A549 (cell line): ENCODE measurements around the gene USP15. TPM values are rescaled to one million over a fixed set of nuclear protein-coding genes. Genes with fewer than 3 reads are reported as not detected.

Source experiments
- ATAC-seq, 2 experiments: fragments of 200-7000 bp in 1 of 2; fragments of >200 bp in 1 of 2; cut with Nextera tagmentation in 1 of 2; cut with Tn5 transposase in 1 of 2; 3 replicates each; pipeline versions ENCODE4 v1.8.0 to v1.9.1; 2018 to 2020; ENCODE audit warnings: mild to moderate bottlenecking in 1 of 2, moderate library complexity in 1 of 2
- CTCF ChIA-PET: fragments of 300-600 bp; sonication (Branson Sonifier 250); formaldehyde crosslinking; extraction: SDS; loops from one replicate; lab custom pipeline; 2021; ENCODE audit warnings: antibody characterized with exemption, inconsistent platforms; lab: Yijun Ruan, JAX
- POLR2A ChIA-PET: fragments of 350-600 bp; formaldehyde crosslinking; extraction: SDS; loops from one replicate; lab custom pipeline; 2021; ENCODE audit warnings: antibody characterized with exemption, inconsistent platforms; lab: Yijun Ruan, JAX
- DNase-seq, 2 experiments: peaks; one replicate each; pipeline versions ENCODE4 v3.0.0 to v3.0.0-alpha.2; 2011 to 2016; ENCODE audit warnings: low read depth in 1 of 2, low spot score in 1 of 2
- FAIRE-seq: peaks from 2 replicates; lab custom pipeline; 2011; peaks lifted over from hg19 to GRCh38; lab: Jason Lieb, UNC
- H3K27ac ChIP-seq, 2 experiments: fragments of >200 bp; sonication (Bioruptor Twin); formaldehyde crosslinking; 3 replicates each; pipeline ENCODE4 v1.5.1; 2016 to 2017
- H3K4me1 ChIP-seq: fragments of >200 bp; sonication (Bioruptor Twin); formaldehyde crosslinking; 3 replicates; pipeline ENCODE4 v1.6.1; 2016
- H3K4me2 ChIP-seq: fragments of >200 bp; sonication (Bioruptor Twin); formaldehyde crosslinking; 3 replicates; pipeline ENCODE4 v1.6.1; 2016
- H3K4me3 ChIP-seq: fragments of >200 bp; sonication (Bioruptor Twin); formaldehyde crosslinking; 3 replicates; pipeline ENCODE4 v1.5.1; 2016
- H3K9me3 ChIP-seq: fragments of >200 bp; sonication (Bioruptor Twin); formaldehyde crosslinking; 3 replicates; pipeline ENCODE4 v1.6.1; 2016
- CHD2 ChIP-seq: fragments of 150-350 bp; IDR thresholded peaks from 2 replicates; pipeline ENCODE4 v1.6.1; 2014; ENCODE audit warnings: low read length; ENCODE audit not compliant: partially characterized antibody
- CHD4 ChIP-seq: fragments of 200-600 bp; sonication (generic); IDR thresholded peaks from 2 replicates; pipeline ENCODE4 v1.6.1; 2016; ENCODE audit warnings: antibody characterized with exemption, mild to moderate bottlenecking, borderline replicate concordance
- EHMT2 ChIP-seq: fragments of 200-600 bp; sonication (generic); IDR thresholded peaks from 2 replicates; pipeline ENCODE4 v1.6.1; 2016; ENCODE audit warnings: antibody characterized with exemption, low read depth, mild to moderate bottlenecking, moderate library complexity
- ELK1 ChIP-seq: fragments of 150-350 bp; IDR thresholded peaks from 2 replicates; pipeline ENCODE4 v1.6.1; 2014; ENCODE audit warnings: low read depth, mild to moderate bottlenecking, low read length
- EP300 ChIP-seq, 2 experiments: fragments of >200 bp; sonication (Bioruptor Twin); formaldehyde crosslinking; IDR thresholded peaks; 2 replicates in 1 of 2; 3 replicates in 1 of 2; pipeline ENCODE4 v1.6.1; 2016 to 2017
- ESRRA ChIP-seq: fragments of 150-350 bp; IDR thresholded peaks from 2 replicates; pipeline ENCODE4 v1.6.1; 2014; ENCODE audit warnings: mild to moderate bottlenecking, low read length, borderline replicate concordance
- HDAC2 ChIP-seq: fragments of 200-600 bp; sonication (generic); IDR thresholded peaks from 2 replicates; pipeline ENCODE4 v1.6.1; 2016
- HMGXB4 ChIP-seq: fragments of 250-450 bp; sonication (Bioruptor Pico); IDR thresholded peaks from 2 replicates; pipeline ENCODE4 v1.5.0; 2021; ENCODE audit warnings: mild to moderate bottlenecking, moderate library complexity, borderline replicate concordance
- JUN ChIP-seq, 2 experiments: fragments of >200 bp; sonication (Bioruptor Twin); formaldehyde crosslinking; IDR thresholded peaks; 2 replicates in 1 of 2; 3 replicates in 1 of 2; pipeline ENCODE4 v1.6.1; 2016 to 2017
- JUNB ChIP-seq: fragments of >200 bp; sonication (Bioruptor Twin); formaldehyde crosslinking; IDR thresholded peaks from 2 replicates; pipeline ENCODE4 v1.6.1; 2016
- MAX ChIP-seq: IDR thresholded peaks from 2 replicates; pipeline ENCODE4 v1.6.1; 2012
- MYC ChIP-seq: IDR thresholded peaks from 2 replicates; pipeline ENCODE4 v1.6.1; 2012; ENCODE audit warnings: mild to moderate bottlenecking, inconsistent platforms, low read length, improper control_type of control experiment, borderline replicate concordance
- NFE2L2 ChIP-seq: fragments of 150-350 bp; conservative IDR thresholded peaks from 2 replicates; pipeline ENCODE4 v1.6.1; 2014; ENCODE audit warnings: low read length
- PHF8 ChIP-seq: fragments of 200-600 bp; sonication (generic); IDR thresholded peaks from 2 replicates; pipeline ENCODE4 v1.6.1; 2016; ENCODE audit warnings: low read depth, mild to moderate bottlenecking, antibody characterized with exemption, moderate library complexity, borderline replicate concordance
- POLR2A ChIP-seq: IDR thresholded peaks from 2 replicates; pipeline ENCODE4 v1.6.1; 2012; ENCODE audit warnings: mild to moderate bottlenecking, low read length
- RAD21 ChIP-seq, 2 experiments: fragments of >200 bp in 1 of 2; sonication (Bioruptor Twin) in 1 of 2; formaldehyde crosslinking in 1 of 2; IDR thresholded peaks in 1 of 2; conservative IDR thresholded peaks in 1 of 2; 2 replicates in 1 of 2; 3 replicates in 1 of 2; pipeline ENCODE4 v1.6.1; 2012 to 2018; ENCODE audit warnings: inconsistent platforms in 1 of 2
- RNF2 ChIP-seq: fragments of 200-600 bp; sonication (generic); IDR thresholded peaks from 2 replicates; pipeline ENCODE4 v1.6.1; 2016; ENCODE audit warnings: low read depth, mild to moderate bottlenecking, antibody characterized with exemption, moderate library complexity, borderline replicate concordance
- SMC3 ChIP-seq: fragments of >200 bp; sonication (Bioruptor Twin); formaldehyde crosslinking; IDR thresholded peaks from 3 replicates; pipeline ENCODE4 v1.6.1; 2018; ENCODE audit warnings: inconsistent platforms
- ZNF302 ChIP-seq: fragments of 250-450 bp; sonication (Bioruptor Pico); IDR thresholded peaks from 2 replicates; pipeline ENCODE4 v1.9.0; 2021; ENCODE audit warnings: inconsistent platforms, mild to moderate bottlenecking, moderate library complexity
- WGBS: methylation state at CpG from one replicate; pipeline ENCODE4 v1.1.6; 2017; ENCODE audit errors: missing lambda C conversion rate; 5-methylcytosine and 5-hydroxymethylcytosine counted together
- polyA plus RNA-seq, 4 experiments: library from polyadenylated mRNA; depleted of rRNA in 3 of 4; stranded (reverse); fragments of >200 nt; fragmentation: RNase III in 1 of 4; extraction: RNeasy Plus Mini Kit Qiagen cat#74134 plus additional on column Dnase treatment in 1 of 4; gene quantifications; 2 replicates in 3 of 4; 3 replicates in 1 of 4; pipeline ENCODE4 v1.2.3, GENCODE V29; 2011 to 2017
- TF ChIP-seq, protein P1 (sequence below): fragments of >200 bp; sonication (Bioruptor Twin); formaldehyde crosslinking; IDR thresholded peaks from 3 replicates; pipeline ENCODE4 v1.5.1; 2016
- TF ChIP-seq, protein P2 (sequence below): fragments of 450-650 bp; IDR thresholded peaks from 2 replicates; pipeline ENCODE4 v1.6.1; 2014; ENCODE audit warnings: antibody characterized with exemption

Gene USP15
- polyA plus RNA-seq, 2 of the 4 experiments (the other 2 are of a cell fraction) = 30.4 to 67.6 TPM

GRCh38 chr12:62259631-62259992 is 592 bp upstream of the USP15 start:
- ChIA-PET CTCF (interaction anchor here (0.6 to 1.8 kb wide), 11 partner anchors 8 to 176 kb away, joined by 3 to 10 read pairs (median 5); no protein-coding TSS in a partner anchor), POLR2A (interaction anchor here (0.6 to 1.4 kb wide), 7 partner anchors 14 to 675 kb away, joined by 3 to 7 read pairs (median 3); partner anchors contain the start of gene PPM1H)
- Histone ChIP-seq H3K4me1 (peaks cover 23% of the 10 kb centered on the region; the same call in 2 of the 3 replicates), H3K4me2 (peak overlapping the region; percentile 75), H3K27ac (peak overlapping the region; percentile 90 to 93), H3K9me3 (no peaks in the 10 kb centered on the region), H3K4me3 (peak overlapping the region; percentile 74)
- ATAC-seq = peak; percentile 61 to 67
- FAIRE-seq = no peak
- WGBS = 2% methylated on average over 15 of the region's 15 CpGs
- TF ChIP-seq EHMT2 (no peak), POLR2A (no peak), ESRRA (no peak), EP300 (IDR thresholded peaks at IDR 0.05) (no peak), RNF2 (no peak), PHF8 (no peak; the same call in 1 of the 2 replicates), CHD2 (no peak), SMC3 (no peak), ELK1 (no peak), JUN (IDR thresholded peaks at IDR 0.05) (no peak), JUNB (no peak), ZNF302 (CRISPR knock-in tag) (no peak), CHD4 (no peak), HDAC2 (no peak), NFE2L2 (no peak)
- TF ChIP-seq, protein P1, sequence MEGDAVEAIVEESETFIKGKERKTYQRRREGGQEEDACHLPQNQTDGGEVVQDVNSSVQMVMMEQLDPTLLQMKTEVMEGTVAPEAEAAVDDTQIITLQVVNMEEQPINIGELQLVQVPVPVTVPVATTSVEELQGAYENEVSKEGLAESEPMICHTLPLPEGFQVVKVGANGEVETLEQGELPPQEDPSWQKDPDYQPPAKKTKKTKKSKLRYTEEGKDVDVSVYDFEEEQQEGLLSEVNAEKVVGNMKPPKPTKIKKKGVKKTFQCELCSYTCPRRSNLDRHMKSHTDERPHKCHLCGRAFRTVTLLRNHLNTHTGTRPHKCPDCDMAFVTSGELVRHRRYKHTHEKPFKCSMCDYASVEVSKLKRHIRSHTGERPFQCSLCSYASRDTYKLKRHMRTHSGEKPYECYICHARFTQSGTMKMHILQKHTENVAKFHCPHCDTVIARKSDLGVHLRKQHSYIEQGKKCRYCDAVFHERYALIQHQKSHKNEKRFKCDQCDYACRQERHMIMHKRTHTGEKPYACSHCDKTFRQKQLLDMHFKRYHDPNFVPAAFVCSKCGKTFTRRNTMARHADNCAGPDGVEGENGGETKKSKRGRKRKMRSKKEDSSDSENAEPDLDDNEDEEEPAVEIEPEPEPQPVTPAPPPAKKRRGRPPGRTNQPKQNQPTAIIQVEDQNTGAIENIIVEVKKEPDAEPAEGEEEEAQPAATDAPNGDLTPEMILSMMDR = no peak
- DNase-seq = no peak

GRCh38 chr12:62260733-62261683 is 804 bp downstream of the USP15 start:
- 0 out of 2 replicates have a peak, but pooled peaks have one; percentile 61 for TF ChIP-seq MYC
- peak; percentile 64; the same call in 1 of the 2 replicates for TF ChIP-seq MAX
- TF ChIP-seq EHMT2 = no peak
- TF ChIP-seq, protein P2, sequence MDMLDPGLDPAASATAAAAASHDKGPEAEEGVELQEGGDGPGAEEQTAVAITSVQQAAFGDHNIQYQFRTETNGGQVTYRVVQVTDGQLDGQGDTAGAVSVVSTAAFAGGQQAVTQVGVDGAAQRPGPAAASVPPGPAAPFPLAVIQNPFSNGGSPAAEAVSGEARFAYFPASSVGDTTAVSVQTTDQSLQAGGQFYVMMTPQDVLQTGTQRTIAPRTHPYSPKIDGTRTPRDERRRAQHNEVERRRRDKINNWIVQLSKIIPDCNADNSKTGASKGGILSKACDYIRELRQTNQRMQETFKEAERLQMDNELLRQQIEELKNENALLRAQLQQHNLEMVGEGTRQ = peak; percentile 69
- peak; percentile 31; the same call in 1 of the 2 replicates for TF ChIP-seq HMGXB4 (CRISPR knock-in tag)
- TF ChIP-seq RAD21 (conservative IDR thresholded peaks at IDR 0.05 in 1 of 2, IDR thresholded peaks at IDR 0.05 in 1 of 2) = no peak
- TF ChIP-seq CHD4 = no peak
- Histone ChIP-seq H3K4me2 (peak overlapping the region; percentile 90), H3K4me3 (peak overlapping the region; percentile 74), H3K27ac (peak overlapping the region; percentile 90 to 93), H3K9me3 (no peaks in the 10 kb centered on the region), H3K4me1 (peaks cover 23% of the 10 kb centered on the region; the same call in 2 of the 3 replicates)
- FAIRE-seq (no peak), DNase-seq (peak; percentile 21 to 37), ATAC-seq (peak; percentile 40 to 42)
- ChIA-PET POLR2A (interaction anchor here (1.1 kb wide), 1 partner anchor 673 kb away, joined by 4 read pairs; the partner anchor contains the start of gene PPM1H), CTCF (interaction anchor here (1.4 to 1.6 kb wide), 2 partner anchors 111 to 119 kb away, joined by 5 read pairs; no protein-coding TSS in a partner anchor)
- 1% methylated on average over 26 of the region's 26 CpGs for WGBS
